ENCODE measurements around the gene FGF11.

Gene FGF11

GRCh38 chr17:7493941-7494340 is 54.6 kb downstream of the FGF11 start:
- TF ChIP-seq GABPA (IDR thresholded peaks at IDR 0.05; ENCODE audit: low read depth) (no peak), POLR2AphosphoS5 (IDR thresholded peaks at IDR 0.05; ENCODE audit: low read depth) (no peak), CTCF (IDR thresholded peaks at IDR 0.05; ENCODE audit: insufficient read depth, low read length) (no peak), SPI1 (IDR thresholded peaks at IDR 0.05; ENCODE audit: borderline replicate concordance, low read depth) (no peak), REST (IDR thresholded peaks at IDR 0.05; ENCODE audit: insufficient replicate concordance, low read depth) (no peak)
- Histone ChIP-seq H3K27me3 (ENCODE audit: insufficient read depth, poor library complexity, severe bottlenecking) (no peaks in the 10 kb centered on the region), H3K4me3 (replicated peaks; ENCODE audit: insufficient read depth, low read length) (no peak overlapping the region), H3K27ac (replicated peaks) (no peak overlapping the region)
- DNase-seq (ENCODE audit: low read depth in 1 of 2, low spot score in 1 of 2) = no peak

All from HL-60 (cell line).